Measurements from ENCODE around the gene GLI3. TPM values are rescaled to one million over a fixed set of nuclear protein-coding genes. Genes with fewer than 3 reads are reported as not detected.

GLI3 gene
- total and polyA plus RNA-seq, 8 donors = 0.29 to 7.0 (median 2.3) TPM

- Histone ChIP-seq H3K9me3 (no peaks in the 10 kb centered on the region), H3K4me1 (peaks cover 2 to 38% (median 18%) of the 10 kb centered on the region in 4 donors), H3K27me3 (no peaks in the 10 kb centered on the region), H3K4me3 (no peak overlapping the region), H3K27ac (no peak overlapping the region), H3K36me3 (no peaks in the 10 kb centered on the region)
- no peak for DNase-seq
- intact Hi-C loops (cut with DNase I; ENCODE audit: low total_unique reads) = no loop called here
- TF ChIP-seq POLR2A (IDR thresholded peaks at IDR 0.05) (no peak), EP300 (IDR thresholded peaks at IDR 0.05) (no peak), POLR2AphosphoS5 (IDR thresholded peaks at IDR 0.05) (no peak), CTCF (IDR thresholded peaks at IDR 0.05) (no peak)
- WGBS, 5 donors = 85 to 93% (median 90%) methylated on average over 4 of the region's 4 CpGs
These were observed 134.7 kb downstream of the GLI3 start for GRCh38 chr7:42102301-42102700.

GRCh38 chr7:42100156-42100508, 136.9 kb downstream of the GLI3 start:
- H3K27ac ChIP-seq = no peak overlapping the region
- intact Hi-C loops (cut with DNase I; ENCODE audit: low total_unique reads) = no loop called here
- no peak overlapping the region for H3K4me3 ChIP-seq

GRCh38 chr7:42099470-42100155, 137.4 kb downstream of the GLI3 start:
- Histone ChIP-seq H3K9me3 (no peaks in the 10 kb centered on the region), H3K36me3 (no peaks in the 10 kb centered on the region), H3K27me3 (no peaks in the 10 kb centered on the region), H3K4me3 (no peak overlapping the region), H3K4me1 (peaks cover 17 to 28% (median 22%) of the 10 kb centered on the region in 4 donors), H3K27ac (no peak overlapping the region)
- TF ChIP-seq POLR2AphosphoS5 (IDR thresholded peaks at IDR 0.05) = no peak
- no peak for TF ChIP-seq CTCF (IDR thresholded peaks at IDR 0.05)
- no peak for TF ChIP-seq POLR2A (IDR thresholded peaks at IDR 0.05)
- no peak for TF ChIP-seq EP300 (IDR thresholded peaks at IDR 0.05)
- intact Hi-C loops (cut with DNase I; ENCODE audit: low total_unique reads) = no loop called here
- WGBS, 5 donors = 70 to 88% (median 86%) methylated on average over 8 of the region's 8 CpGs
- DNase-seq = no peak

More at GRCh38 chr7:42100156-42100508, 136.9 kb downstream of the GLI3 start:
- Histone ChIP-seq H3K36me3 (no peaks in the 10 kb centered on the region), H3K27me3 (no peaks in the 10 kb centered on the region), H3K9me3 (no peaks in the 10 kb centered on the region), H3K4me1 (peaks cover 17 to 32% (median 24%) of the 10 kb centered on the region in 4 donors)
- WGBS, 5 donors = 38 to 90% (median 65%) methylated on average over 2 of the region's 2 CpGs
- TF ChIP-seq POLR2A (IDR thresholded peaks at IDR 0.05) (no peak), CTCF (IDR thresholded peaks at IDR 0.05) (no peak), POLR2AphosphoS5 (IDR thresholded peaks at IDR 0.05) (no peak), EP300 (IDR thresholded peaks at IDR 0.05) (no peak)
- no peak for DNase-seq

- peaks cover 17 to 25% (median 22%) of the 10 kb centered on the region in 4 donors for H3K4me1 ChIP-seq
- intact Hi-C loops (cut with DNase I; ENCODE audit: low total_unique reads) = no loop called here
- H3K9me3 ChIP-seq = no peaks in the 10 kb centered on the region
- no peaks in the 10 kb centered on the region for H3K36me3 ChIP-seq
- TF ChIP-seq EP300 (IDR thresholded peaks at IDR 0.05) (no peak), POLR2AphosphoS5 (IDR thresholded peaks at IDR 0.05) (no peak), POLR2A (IDR thresholded peaks at IDR 0.05) (no peak), CTCF (IDR thresholded peaks at IDR 0.05) (no peak)
- H3K4me3 ChIP-seq = no peak overlapping the region
- 78 to 83% (median 82%) methylated on average over 4 of the region's 4 CpGs for WGBS, 5 donors
- no peak overlapping the region for H3K27ac ChIP-seq
- DNase-seq = no peak
- no peaks in the 10 kb centered on the region for H3K27me3 ChIP-seq
These were observed 137.9 kb downstream of the GLI3 start for GRCh38 chr7:42099066-42099465.

Data from stomach (tissue), 9 donors.